Activated CD4-positive, alpha-beta T cell treated with anti-CD3 and anti-CD28 coated beads, Interleukin-2, amount 10 ng/mL, durations not matched to agents 24 days and 14 days (primary cell): ENCODE measurements around the gene ACTN1. TPM values are rescaled to one million over a fixed set of nuclear protein-coding genes. Genes with fewer than 3 reads are reported as not detected.

Experiments used
- DNase-seq: peaks from one replicate; pipeline ENCODE4 v3.0.0; 2022
- H3K27ac Mint-ChIP-seq: one replicate; pipeline ENCODE4 v1.8.0; 2022; ENCODE audit warnings: mild to moderate bottlenecking, mixed read lengths
- H3K27me3 Mint-ChIP-seq: one replicate; pipeline ENCODE4 v1.8.0; 2022; ENCODE audit warnings: mixed read lengths
- H3K36me3 Mint-ChIP-seq: one replicate; pipeline ENCODE4 v1.8.0; 2022; ENCODE audit warnings: low read depth, mild to moderate bottlenecking, mixed read lengths
- H3K4me1 Mint-ChIP-seq: one replicate; pipeline ENCODE4 v1.8.0; 2021; ENCODE audit warnings: mixed read lengths
- H3K4me3 Mint-ChIP-seq: one replicate; pipeline ENCODE4 v1.8.0; 2022; ENCODE audit warnings: mild to moderate bottlenecking, moderate library complexity, mixed read lengths
- H3K9me3 Mint-ChIP-seq: one replicate; pipeline ENCODE4 v1.8.0; 2021; ENCODE audit warnings: mixed read lengths
- intact Hi-C: fragments of 100-400 bp; cut with micrococcal nuclease; formaldehyde crosslinking; loops from one replicate; pipeline ENCODE4 v1.15.1; 2023
- total RNA-seq: library from RNA; stranded (reverse); gene quantifications from 2 replicates; pipeline ENCODE4 v1.2.3, GENCODE V29; 2022

The ACTN1 gene
- total RNA-seq, 1 donor from 2014 or later = 52.6 TPM

DNA sequence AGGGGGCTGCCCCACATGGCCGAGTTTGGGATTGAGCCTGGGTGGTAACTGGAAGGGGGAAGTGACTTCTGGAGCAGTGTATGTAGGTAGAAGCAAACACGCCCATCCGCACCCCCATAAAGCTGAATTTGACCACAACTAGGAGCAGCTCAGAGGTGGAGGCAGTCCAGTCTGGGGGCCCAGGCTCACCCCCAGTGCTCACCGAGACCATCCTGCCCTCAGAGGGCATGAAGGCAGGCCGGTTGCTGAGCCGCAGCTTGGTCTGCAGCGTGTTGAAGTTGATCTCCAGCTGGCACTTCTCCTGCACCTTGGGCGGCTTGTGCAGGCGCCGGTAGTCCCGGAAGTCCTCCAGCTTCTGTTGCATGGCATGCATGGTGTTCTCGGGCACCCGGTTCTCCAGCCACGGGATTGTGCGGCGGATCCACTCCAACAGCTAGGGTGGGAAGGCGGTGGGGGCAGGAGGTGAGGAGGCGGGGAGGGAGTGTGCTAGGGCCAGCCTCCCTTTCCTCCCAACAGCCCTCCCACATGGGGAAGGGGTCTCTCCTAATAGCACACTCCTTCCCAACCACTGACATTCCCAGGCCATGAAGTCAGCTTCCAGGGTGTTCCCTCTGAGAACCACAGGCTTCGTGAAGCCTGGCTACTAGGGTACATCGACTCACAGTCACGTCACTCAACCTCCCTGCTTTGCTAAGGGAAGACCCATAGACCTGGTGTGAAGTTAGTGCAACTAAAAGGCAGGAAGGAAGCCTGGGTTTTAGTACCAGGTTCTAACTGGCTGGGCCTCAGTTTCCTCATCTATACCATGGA is 87.0 kb downstream of the ACTN1 start:
- Mint-ChIP-seq H3K9me3 (no peaks in the 10 kb centered on the region), H3K27me3 (no peaks in the 10 kb centered on the region), H3K4me3 (no peak overlapping the region), H3K27ac (no peak overlapping the region), H3K36me3 (peaks cover 9% of the 10 kb centered on the region), H3K4me1 (peaks cover 4% of the 10 kb centered on the region)
- no peak for DNase-seq
- intact Hi-C loops = no loop called here

- DNase-seq = no peak
- H3K27me3 Mint-ChIP-seq = no peaks in the 10 kb centered on the region
- H3K27ac Mint-ChIP-seq = no peak overlapping the region
- intact Hi-C loops = no loop called here
- no peaks in the 10 kb centered on the region for H3K9me3 Mint-ChIP-seq
- H3K36me3 Mint-ChIP-seq = peaks cover 9% of the 10 kb centered on the region
- no peak overlapping the region for H3K4me3 Mint-ChIP-seq
- H3K4me1 Mint-ChIP-seq = peaks cover 4% of the 10 kb centered on the region
Measured at GRCh38 chr14:68890173-68890931, 88.8 kb downstream of the ACTN1 start.

- H3K4me1 Mint-ChIP-seq = no peaks in the 10 kb centered on the region
- no peak for DNase-seq
- no peaks in the 10 kb centered on the region for H3K27me3 Mint-ChIP-seq
- peaks cover 13% of the 10 kb centered on the region for H3K36me3 Mint-ChIP-seq
- no peak overlapping the region for H3K27ac Mint-ChIP-seq
- intact Hi-C loops = no loop called here
- no peak overlapping the region for H3K4me3 Mint-ChIP-seq
- H3K9me3 Mint-ChIP-seq = no peaks in the 10 kb centered on the region
Measured at GRCh38 chr14:68888883-68889282, 90.2 kb downstream of the ACTN1 start.

- intact Hi-C loops = no loop called here
- Mint-ChIP-seq H3K27ac (no peak overlapping the region), H3K4me1 (no peaks in the 10 kb centered on the region), H3K36me3 (peaks cover 13% of the 10 kb centered on the region), H3K4me3 (no peak overlapping the region), H3K27me3 (no peaks in the 10 kb centered on the region), H3K9me3 (no peaks in the 10 kb centered on the region)
- DNase-seq = no peak
Measured at GRCh38 chr14:68888025-68888850, 90.9 kb downstream of the ACTN1 start.

- Mint-ChIP-seq H3K27ac (no peak overlapping the region), H3K36me3 (peaks cover 19% of the 10 kb centered on the region), H3K9me3 (no peaks in the 10 kb centered on the region), H3K27me3 (no peaks in the 10 kb centered on the region), H3K4me3 (no peak overlapping the region), H3K4me1 (no peaks in the 10 kb centered on the region)
- DNase-seq = no peak
- intact Hi-C loops = no loop called here
Measured at GRCh38 chr14:68886109-68886434, 93.0 kb downstream of the ACTN1 start.

- Mint-ChIP-seq H3K9me3 (no peaks in the 10 kb centered on the region), H3K4me3 (no peak overlapping the region), H3K27ac (no peak overlapping the region), H3K36me3 (peaks cover 17% of the 10 kb centered on the region), H3K4me1 (no peaks in the 10 kb centered on the region), H3K27me3 (no peaks in the 10 kb centered on the region)
- intact Hi-C loops = no loop called here
- DNase-seq = no peak
Measured at GRCh38 chr14:68885226-68886108, 93.6 kb downstream of the ACTN1 start.

- Mint-ChIP-seq H3K4me3 (no peak overlapping the region), H3K9me3 (no peaks in the 10 kb centered on the region), H3K36me3 (peaks cover 17% of the 10 kb centered on the region), H3K4me1 (no peaks in the 10 kb centered on the region), H3K27me3 (no peaks in the 10 kb centered on the region), H3K27ac (no peak overlapping the region)
- DNase-seq = no peak
- intact Hi-C loops = no loop called here
Measured at GRCh38 chr14:68884031-68885030, 94.8 kb downstream of the ACTN1 start.

DNA sequence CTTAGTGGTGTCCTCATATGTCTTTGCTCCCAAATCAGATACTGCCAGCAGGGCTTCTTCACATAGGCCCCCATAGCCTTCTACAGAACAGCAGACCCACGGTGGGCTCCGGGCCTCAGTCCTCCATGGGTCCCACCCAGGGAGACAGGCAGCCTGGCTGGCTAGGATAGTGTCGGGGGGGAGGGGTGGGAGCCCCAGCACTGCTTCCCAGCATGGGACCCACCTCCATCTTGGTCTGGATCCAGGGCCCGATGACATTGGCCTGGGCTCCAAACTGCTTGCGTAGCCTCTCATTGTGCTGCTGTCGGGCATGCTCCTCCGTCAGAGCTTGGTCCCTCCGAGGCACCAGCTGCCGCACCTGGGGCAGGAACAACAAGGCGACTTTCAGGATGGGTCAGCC is 96.9 kb downstream of the ACTN1 start:
- H3K4me3 Mint-ChIP-seq = no peak overlapping the region
- DNase-seq = no peak
- H3K4me1 Mint-ChIP-seq = no peaks in the 10 kb centered on the region
- intact Hi-C loops = no loop called here
- no peaks in the 10 kb centered on the region for H3K27me3 Mint-ChIP-seq
- H3K36me3 Mint-ChIP-seq = peaks cover 15% of the 10 kb centered on the region
- no peak overlapping the region for H3K27ac Mint-ChIP-seq
- H3K9me3 Mint-ChIP-seq = no peaks in the 10 kb centered on the region

GRCh38 chr14:68881396-68881795 is 97.7 kb downstream of the ACTN1 start:
- no peaks in the 10 kb centered on the region for H3K4me1 Mint-ChIP-seq
- intact Hi-C loops = no loop called here
- H3K27ac Mint-ChIP-seq = no peak overlapping the region
- DNase-seq = no peak
- H3K36me3 Mint-ChIP-seq = peaks cover 17% of the 10 kb centered on the region
- no peaks in the 10 kb centered on the region for H3K27me3 Mint-ChIP-seq
- no peak overlapping the region for H3K4me3 Mint-ChIP-seq
- no peaks in the 10 kb centered on the region for H3K9me3 Mint-ChIP-seq

GRCh38 chr14:68880581-68881105 is 98.5 kb downstream of the ACTN1 start:
- no peaks in the 10 kb centered on the region for H3K9me3 Mint-ChIP-seq
- H3K27me3 Mint-ChIP-seq = no peaks in the 10 kb centered on the region
- H3K4me1 Mint-ChIP-seq = no peaks in the 10 kb centered on the region
- DNase-seq = no peak
- H3K36me3 Mint-ChIP-seq = peaks cover 18% of the 10 kb centered on the region
- intact Hi-C loops = no loop called here
- no peak overlapping the region for H3K27ac Mint-ChIP-seq
- H3K4me3 Mint-ChIP-seq = no peak overlapping the region

DNA sequence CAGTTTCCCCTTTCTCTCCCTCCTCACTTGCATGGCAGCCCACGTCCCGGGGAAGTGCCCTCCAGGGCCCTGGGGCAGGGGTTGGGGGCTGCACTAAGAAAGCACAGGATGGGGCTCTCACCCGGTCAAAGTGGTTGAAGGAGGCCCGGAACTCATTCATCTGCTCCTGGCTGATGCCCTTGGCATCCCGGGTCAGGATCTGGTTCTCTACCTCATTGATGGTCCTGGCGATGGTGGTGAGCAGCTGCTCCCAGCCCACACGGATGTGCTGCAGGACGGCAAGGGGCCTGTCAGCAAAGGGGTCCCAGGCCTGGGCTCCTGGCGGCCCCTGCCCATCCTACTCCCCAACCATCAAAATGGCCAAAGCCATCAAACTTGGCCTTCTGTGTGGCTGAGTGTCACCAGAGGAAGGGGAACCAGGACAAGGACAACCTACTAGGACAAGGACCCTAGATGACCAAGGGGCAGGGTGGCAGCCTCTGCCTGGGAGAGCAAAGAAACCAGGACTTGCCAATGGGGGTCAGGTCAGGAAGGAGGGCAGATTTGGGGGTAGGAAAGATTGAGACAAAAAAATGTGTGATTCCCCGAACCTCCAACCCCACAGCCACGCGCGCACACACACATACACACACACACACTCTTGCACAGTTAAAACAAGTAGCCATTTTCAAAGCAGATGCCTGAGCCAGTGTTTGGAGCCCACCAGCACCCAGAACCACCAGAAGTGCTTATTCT is 99.1 kb downstream of the ACTN1 start:
- no peak for DNase-seq
- intact Hi-C loops = no loop called here
- Mint-ChIP-seq H3K4me1 (no peaks in the 10 kb centered on the region), H3K4me3 (no peak overlapping the region), H3K27ac (no peak overlapping the region), H3K36me3 (peaks cover 20% of the 10 kb centered on the region), H3K27me3 (no peaks in the 10 kb centered on the region), H3K9me3 (no peaks in the 10 kb centered on the region)

GRCh38 chr14:68879321-68879781 is 99.8 kb downstream of the ACTN1 start:
- DNase-seq = no peak
- intact Hi-C loops = no loop called here
- H3K4me3 Mint-ChIP-seq = no peak overlapping the region
- H3K27me3 Mint-ChIP-seq = no peaks in the 10 kb centered on the region
- no peaks in the 10 kb centered on the region for H3K4me1 Mint-ChIP-seq
- no peaks in the 10 kb centered on the region for H3K9me3 Mint-ChIP-seq
- no peak overlapping the region for H3K27ac Mint-ChIP-seq
- H3K36me3 Mint-ChIP-seq = peaks cover 19% of the 10 kb centered on the region
